ENCODE results near the gene UGCG.

GRCh38 chr9:111866976-111867375 lies 29.6 kb upstream of the UGCG start:
- TF ChIP-seq EZH2 (IDR thresholded peaks at IDR 0.05; ENCODE audit: borderline replicate concordance, low read length) (no peak), CTCF (conservative IDR thresholded peaks at IDR 0.05 in 1 of 2, IDR thresholded peaks at IDR 0.05 in 1 of 2; ENCODE audit: extremely low read depth in 1 of 2, insufficient read depth in 1 of 2, low read depth in 1 of 2, low read length in 2 of 2) (no peak)

Measured in mammary epithelial cell (primary cell).